Subcutaneous adipose tissue (tissue), 4 donors: ENCODE results near the gene UCHL1. TPM values are rescaled to one million over a fixed set of nuclear protein-coding genes. Genes with fewer than 3 reads are reported as not detected.

ENCODE experiments used
- total RNA-seq, 4 donors: library from RNA; depleted of rRNA; stranded (reverse); fragments of >200 nt; gene quantifications; one replicate each; pipeline ENCODE4 v1.1.0, GENCODE V29; 2016
- TF ChIP-seq, protein P1 (sequence below): fragments of 450-650 bp; IDR thresholded peaks from one replicate; pipeline ENCODE4 v1.5.1; 2016; ENCODE audit warnings: low read depth, mild to moderate bottlenecking, control low read depth, antibody characterized with exemption, moderate library complexity

UCHL1 gene
- 100 to 1,000 TPM in 3 of 4 donors, 10 to 100 TPM in 1; 31.5 to 442 (median 221) TPM for total RNA-seq

- TF ChIP-seq, protein P1, sequence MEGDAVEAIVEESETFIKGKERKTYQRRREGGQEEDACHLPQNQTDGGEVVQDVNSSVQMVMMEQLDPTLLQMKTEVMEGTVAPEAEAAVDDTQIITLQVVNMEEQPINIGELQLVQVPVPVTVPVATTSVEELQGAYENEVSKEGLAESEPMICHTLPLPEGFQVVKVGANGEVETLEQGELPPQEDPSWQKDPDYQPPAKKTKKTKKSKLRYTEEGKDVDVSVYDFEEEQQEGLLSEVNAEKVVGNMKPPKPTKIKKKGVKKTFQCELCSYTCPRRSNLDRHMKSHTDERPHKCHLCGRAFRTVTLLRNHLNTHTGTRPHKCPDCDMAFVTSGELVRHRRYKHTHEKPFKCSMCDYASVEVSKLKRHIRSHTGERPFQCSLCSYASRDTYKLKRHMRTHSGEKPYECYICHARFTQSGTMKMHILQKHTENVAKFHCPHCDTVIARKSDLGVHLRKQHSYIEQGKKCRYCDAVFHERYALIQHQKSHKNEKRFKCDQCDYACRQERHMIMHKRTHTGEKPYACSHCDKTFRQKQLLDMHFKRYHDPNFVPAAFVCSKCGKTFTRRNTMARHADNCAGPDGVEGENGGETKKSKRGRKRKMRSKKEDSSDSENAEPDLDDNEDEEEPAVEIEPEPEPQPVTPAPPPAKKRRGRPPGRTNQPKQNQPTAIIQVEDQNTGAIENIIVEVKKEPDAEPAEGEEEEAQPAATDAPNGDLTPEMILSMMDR, result no peak
Observed at GRCh38 chr4:41256740-41257256, at the start of gene UCHL1. TSS of gene UCHL1 (plus strand) at chr4:41256928. CDS start at chr4:41256977, 49 bp downstream.

DNA sequence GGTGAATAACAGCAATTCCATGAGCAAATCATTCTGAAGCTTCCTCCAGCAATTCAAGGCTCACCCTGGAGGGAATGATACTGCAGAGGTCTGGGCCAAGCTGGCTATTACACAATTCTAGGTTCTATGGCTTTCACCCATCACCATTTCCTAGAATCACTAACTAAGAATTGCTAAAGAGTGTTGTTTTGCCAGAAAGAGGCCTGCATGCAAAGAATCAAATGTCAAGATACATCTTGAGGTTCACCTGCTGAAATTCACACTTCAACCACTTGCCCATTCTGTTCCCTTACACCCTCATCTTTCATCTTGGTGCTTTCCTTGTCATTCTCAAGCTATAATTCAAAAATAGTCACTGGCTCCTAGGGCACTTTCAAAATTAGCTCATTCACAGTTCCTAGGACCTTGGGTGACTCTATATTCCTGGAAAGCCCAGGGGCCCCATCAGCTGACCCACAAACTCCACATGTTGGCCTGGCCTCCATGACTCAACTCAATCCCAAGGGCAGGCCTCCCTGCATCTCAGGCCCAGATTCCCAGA is 49.4 kb upstream of the UCHL1 start:
- TF ChIP-seq, protein P1, result no peak

DNA sequence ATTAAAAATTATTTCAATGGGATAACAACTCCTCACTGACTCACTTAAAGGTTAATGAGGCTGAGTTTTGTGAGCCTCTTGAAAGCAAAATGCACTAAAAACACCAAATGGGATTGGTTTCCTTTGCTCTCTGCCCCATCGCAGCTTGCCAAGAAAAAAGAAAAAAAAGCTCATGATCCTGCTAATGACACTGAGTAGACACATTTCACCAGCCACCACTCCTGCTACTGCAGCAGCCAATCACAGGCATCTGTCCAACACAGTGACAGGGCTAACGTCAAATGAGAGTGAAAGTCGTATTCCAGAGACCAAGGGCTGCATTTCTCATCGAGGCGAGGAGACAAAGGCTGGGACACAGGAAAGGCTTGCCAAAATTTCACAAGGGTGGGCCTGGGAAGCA is 47.5 kb upstream of the UCHL1 start:
- TF ChIP-seq, protein P1, result no peak

DNA sequence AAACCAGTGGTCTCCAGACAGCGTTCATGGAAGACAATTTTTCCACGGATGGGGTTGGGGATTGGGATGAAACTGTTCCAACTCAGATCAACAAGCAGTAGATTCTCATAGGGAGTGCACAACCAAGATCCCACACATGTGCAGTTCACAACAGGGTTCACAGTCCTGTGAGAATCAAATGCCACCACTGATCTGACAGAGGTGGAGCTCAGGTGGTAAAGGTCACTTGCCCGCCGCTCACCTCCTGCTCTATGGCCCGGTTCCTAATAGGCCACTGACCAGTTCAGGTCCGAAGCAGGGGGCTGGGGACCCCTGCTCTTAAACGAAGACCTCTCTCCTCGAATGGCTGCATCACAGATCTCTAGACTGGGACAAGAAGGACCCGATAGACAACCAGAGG is 46.8 kb upstream of the UCHL1 start:
- TF ChIP-seq, protein P1, result no peak

DNA sequence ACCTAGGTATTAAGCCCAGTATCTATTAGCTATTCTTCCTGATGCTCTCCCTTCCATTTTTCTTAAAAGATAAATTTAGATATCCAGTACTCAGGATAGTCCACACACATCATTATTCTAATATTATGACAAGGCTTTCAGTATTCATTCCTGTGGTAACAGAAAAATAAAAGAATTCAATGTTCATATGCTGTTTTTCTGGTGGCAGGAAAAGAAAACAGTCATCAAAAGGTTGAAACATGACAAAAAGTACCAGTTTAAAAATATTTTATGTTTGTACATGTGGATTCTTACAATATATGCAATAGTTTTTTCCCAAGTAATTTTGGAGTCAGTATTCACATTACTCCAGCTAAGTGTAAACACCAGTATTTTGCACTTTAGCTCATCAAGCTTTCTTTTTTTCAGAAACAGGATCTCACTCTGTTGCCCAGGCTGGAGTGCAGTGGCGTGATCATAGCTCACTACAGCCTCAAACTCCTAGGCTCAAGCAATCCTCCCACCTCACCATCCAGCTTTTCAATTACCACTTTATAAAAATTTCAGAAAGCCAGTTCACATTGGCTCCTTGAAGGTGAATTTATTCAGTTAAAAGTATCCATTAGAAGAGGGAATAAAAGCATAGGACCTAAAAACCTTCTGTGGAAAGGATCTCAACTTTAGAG is 44.6 kb upstream of the UCHL1 start:
- TF ChIP-seq, protein P1, result no peak

DNA sequence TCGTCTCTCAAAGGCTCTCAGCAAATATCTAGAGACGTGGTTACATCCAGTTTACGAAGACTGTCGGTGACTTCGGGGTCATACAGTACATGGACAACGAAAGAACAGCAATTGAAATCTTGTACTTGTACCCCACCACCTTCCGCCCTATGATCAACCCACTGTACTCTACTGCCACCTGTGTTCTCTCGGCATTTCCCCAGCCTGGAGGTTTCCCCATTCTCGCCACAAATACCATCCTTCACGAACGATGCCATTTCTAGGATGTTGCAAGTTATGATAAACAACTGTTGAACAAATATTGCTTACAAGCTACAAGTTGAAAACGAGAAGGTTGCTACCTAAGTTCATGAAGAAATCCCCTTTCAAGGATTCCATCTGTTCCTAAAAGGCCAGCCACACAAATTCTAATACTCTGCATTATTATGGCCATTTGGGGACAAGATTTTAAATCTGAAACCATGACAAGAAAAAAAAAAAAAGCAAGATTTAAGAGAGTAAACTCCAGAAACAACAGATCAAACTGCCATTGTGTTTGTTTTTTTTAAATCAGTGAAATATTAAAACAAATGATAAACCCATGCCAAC is 44.0 kb upstream of the UCHL1 start:
- TF ChIP-seq, protein P1, result no peak

DNA sequence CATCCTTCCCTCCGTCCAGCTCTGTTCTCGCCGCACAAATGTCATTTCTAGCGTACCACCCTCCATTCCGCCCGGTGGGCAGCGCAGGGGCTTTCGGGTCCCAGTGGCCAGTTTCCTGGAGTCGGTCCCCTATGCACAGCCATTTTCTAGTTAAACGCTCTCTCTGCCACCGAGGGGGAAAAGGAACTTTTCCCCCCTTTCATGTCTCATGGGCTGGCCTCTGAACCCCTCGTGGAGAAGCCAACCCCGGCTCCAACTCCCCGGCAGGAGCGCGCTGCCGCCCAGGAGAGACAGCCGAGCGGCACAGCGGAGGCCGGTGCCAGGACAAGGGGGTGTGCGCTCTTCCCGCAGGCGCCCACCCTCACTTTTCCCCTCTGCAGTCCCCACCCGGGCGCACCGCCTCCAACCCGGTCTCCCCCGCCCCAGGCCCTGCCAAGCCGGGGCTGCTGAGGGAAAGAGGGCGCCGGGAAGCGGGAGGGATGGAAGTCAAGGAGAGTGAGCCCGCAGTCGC is 43.0 kb upstream of the UCHL1 start:
- TF ChIP-seq, protein P1, result no peak
